Mesothelial cell of epicardium (in vitro differentiated cells): ENCODE data around the gene NSD2. TPM values are rescaled to one million over a fixed set of nuclear protein-coding genes. Genes with fewer than 3 reads are reported as not detected.

Experiments
- DNase-seq, 2 experiments: peaks; one replicate each; pipeline ENCODE4 v3.0.0; 2021; ENCODE audit warnings: low spot score in 2 of 2; ENCODE audit not compliant: unreplicated experiment in 2 of 2
- H3K27ac Mint-ChIP-seq: 2 replicates; pipeline ENCODE4 v1.8.0; 2021; ENCODE audit warnings: mixed read lengths
- H3K27me3 Mint-ChIP-seq: 2 replicates; pipeline ENCODE4 v1.8.0; 2021; ENCODE audit warnings: low read depth, mixed read lengths
- H3K36me3 Mint-ChIP-seq: 2 replicates; pipeline ENCODE4 v1.8.0; 2021; ENCODE audit warnings: mixed read lengths
- H3K4me1 Mint-ChIP-seq: 2 replicates; pipeline ENCODE4 v1.8.0; 2021; ENCODE audit warnings: mixed read lengths
- H3K4me3 Mint-ChIP-seq: 2 replicates; pipeline ENCODE4 v1.8.0; 2021; ENCODE audit warnings: mild to moderate bottlenecking, moderate library complexity, mixed read lengths
- H3K9me3 Mint-ChIP-seq: 2 replicates; pipeline ENCODE4 v1.8.0; 2021; ENCODE audit warnings: mixed read lengths
- CTCF ChIP-seq: fragments of 200-600 bp; sonication (generic); IDR thresholded peaks from one replicate; pipeline ENCODE4 v1.5.0; 2021; ENCODE audit warnings: antibody characterized with exemption; ENCODE audit not compliant: unreplicated experiment
- total RNA-seq: library from RNA; stranded (reverse); gene quantifications from 3 replicates; pipeline ENCODE4 v1.2.1, GENCODE V29; 2021

NSD2 gene
- total RNA-seq, 1 donor from 2014 or later = 119 TPM

DNA sequence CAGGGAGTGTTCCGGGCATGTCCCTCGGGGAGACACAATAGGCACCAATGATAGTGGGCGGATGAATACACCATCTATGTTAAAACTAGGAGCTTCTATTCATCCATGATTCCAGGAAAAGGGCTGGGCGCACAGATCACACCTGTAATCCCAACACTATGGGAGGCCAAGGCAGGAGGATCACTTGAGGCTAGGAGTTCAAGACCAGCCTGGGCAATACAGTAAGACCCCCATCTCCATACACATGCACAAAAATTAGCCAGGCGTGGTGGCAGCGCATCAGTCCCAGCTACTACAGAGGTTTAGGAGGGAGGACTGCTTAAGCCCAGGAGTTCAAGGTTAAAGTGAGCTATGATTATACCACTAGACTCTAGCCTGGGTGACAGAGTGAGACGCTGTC is 135.2 kb downstream of the NSD2 start:
- no peak for TF ChIP-seq CTCF
- peaks cover 17% of the 10 kb centered on the region for H3K4me1 Mint-ChIP-seq
- no peak for DNase-seq
- H3K27me3 Mint-ChIP-seq = no peaks in the 10 kb centered on the region
- H3K9me3 Mint-ChIP-seq = peaks cover 5% of the 10 kb centered on the region
- no peak overlapping the region for H3K27ac Mint-ChIP-seq
- peak overlapping the region; percentile 91 for H3K4me3 Mint-ChIP-seq
- H3K36me3 Mint-ChIP-seq = peaks cover 24% of the 10 kb centered on the region

GRCh38 chr4:2006956-2007653 is 135.9 kb downstream of the NSD2 start:
- H3K27ac Mint-ChIP-seq = peak overlapping the region; percentile 50
- no peaks in the 10 kb centered on the region for H3K27me3 Mint-ChIP-seq
- peak overlapping the region; percentile 91 for H3K4me3 Mint-ChIP-seq
- TF ChIP-seq CTCF = no peak
- peaks cover 17% of the 10 kb centered on the region for H3K4me1 Mint-ChIP-seq
- peaks cover 5% of the 10 kb centered on the region for H3K9me3 Mint-ChIP-seq
- peaks cover 22% of the 10 kb centered on the region for H3K36me3 Mint-ChIP-seq
- no peak for DNase-seq

GRCh38 chr4:2007804-2008670 is 136.8 kb downstream of the NSD2 start:
- peak overlapping the region; percentile 91 for H3K4me3 Mint-ChIP-seq
- peaks cover 17% of the 10 kb centered on the region for H3K4me1 Mint-ChIP-seq
- H3K36me3 Mint-ChIP-seq = peaks cover 12% of the 10 kb centered on the region
- TF ChIP-seq CTCF = no peak
- no peak for DNase-seq
- H3K27ac Mint-ChIP-seq = peak overlapping the region; percentile 89
- H3K27me3 Mint-ChIP-seq = no peaks in the 10 kb centered on the region
- peaks cover 1% of the 10 kb centered on the region for H3K9me3 Mint-ChIP-seq

DNA sequence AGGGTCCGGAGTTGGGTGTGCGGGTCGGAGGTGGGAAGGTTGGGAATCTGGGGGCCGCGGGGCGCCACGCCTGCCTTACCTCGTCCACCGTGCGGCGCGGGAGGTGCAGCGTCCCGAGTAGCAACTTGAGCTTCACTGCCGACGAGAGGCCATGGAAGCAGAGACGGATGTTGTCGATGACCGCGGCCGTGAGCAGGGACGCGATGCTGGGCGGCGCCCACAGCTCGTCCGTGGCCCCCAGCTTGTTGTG is 137.4 kb downstream of the NSD2 start:
- TF ChIP-seq CTCF = no peak
- no peak for DNase-seq
- Mint-ChIP-seq H3K27ac (peak overlapping the region; percentile 88), H3K4me1 (peaks cover 17% of the 10 kb centered on the region), H3K27me3 (no peaks in the 10 kb centered on the region), H3K9me3 (no peaks in the 10 kb centered on the region), H3K4me3 (peak overlapping the region; percentile 91), H3K36me3 (peaks cover 8% of the 10 kb centered on the region)

GRCh38 chr4:2008921-2009650 is 137.9 kb downstream of the NSD2 start, which contains the start of gene NELFA:
Gene NELFA (minus strand): TSS chr4:2008974. CDS start chr4:2008959, 15 bp downstream.
- H3K36me3 Mint-ChIP-seq = peaks cover 8% of the 10 kb centered on the region
- DNase-seq = peak; percentile 88 to 96
- H3K9me3 Mint-ChIP-seq = no peaks in the 10 kb centered on the region
- H3K27ac Mint-ChIP-seq = peak within 1 kb of the TSS; percentile 94
- H3K4me3 Mint-ChIP-seq = peak within 1 kb of the TSS; percentile 91
- TF ChIP-seq CTCF = peak; percentile 91
- H3K4me1 Mint-ChIP-seq = peaks cover 17% of the 10 kb centered on the region
- peaks cover under 1% of the 10 kb centered on the region for H3K27me3 Mint-ChIP-seq
